Activated naive CD4-positive, alpha-beta T cell treated with anti-CD3 and anti-CD28 coated beads, Interleukin-2, amount 50 U/mL, for 24 hours (primary cell): ENCODE results near the gene CAPN15.
"Not testable (repeated sequence)": the region's sequence is repeated elsewhere in the genome, so short reads cannot be mapped to it uniquely, and the experiment has no call there.

Experiments used
- H3K27ac Mint-ChIP-seq: one replicate; pipeline ENCODE4 v1.8.0; 2021; ENCODE audit warnings: mild to moderate bottlenecking, mixed read lengths
- H3K27me3 Mint-ChIP-seq: one replicate; pipeline ENCODE4 v1.8.0; 2021; ENCODE audit warnings: mixed read lengths
- H3K36me3 Mint-ChIP-seq: one replicate; pipeline ENCODE4 v1.8.0; 2021; ENCODE audit warnings: mixed read lengths
- H3K4me1 Mint-ChIP-seq: one replicate; pipeline ENCODE4 v1.8.0; 2021; ENCODE audit warnings: mixed read lengths
- H3K4me3 Mint-ChIP-seq: one replicate; pipeline ENCODE4 v1.8.0; 2021; ENCODE audit warnings: mild to moderate bottlenecking, mixed read lengths
- H3K9me3 Mint-ChIP-seq: one replicate; pipeline ENCODE4 v1.8.0; 2021; ENCODE audit warnings: mixed read lengths

Gene CAPN15

DNA sequence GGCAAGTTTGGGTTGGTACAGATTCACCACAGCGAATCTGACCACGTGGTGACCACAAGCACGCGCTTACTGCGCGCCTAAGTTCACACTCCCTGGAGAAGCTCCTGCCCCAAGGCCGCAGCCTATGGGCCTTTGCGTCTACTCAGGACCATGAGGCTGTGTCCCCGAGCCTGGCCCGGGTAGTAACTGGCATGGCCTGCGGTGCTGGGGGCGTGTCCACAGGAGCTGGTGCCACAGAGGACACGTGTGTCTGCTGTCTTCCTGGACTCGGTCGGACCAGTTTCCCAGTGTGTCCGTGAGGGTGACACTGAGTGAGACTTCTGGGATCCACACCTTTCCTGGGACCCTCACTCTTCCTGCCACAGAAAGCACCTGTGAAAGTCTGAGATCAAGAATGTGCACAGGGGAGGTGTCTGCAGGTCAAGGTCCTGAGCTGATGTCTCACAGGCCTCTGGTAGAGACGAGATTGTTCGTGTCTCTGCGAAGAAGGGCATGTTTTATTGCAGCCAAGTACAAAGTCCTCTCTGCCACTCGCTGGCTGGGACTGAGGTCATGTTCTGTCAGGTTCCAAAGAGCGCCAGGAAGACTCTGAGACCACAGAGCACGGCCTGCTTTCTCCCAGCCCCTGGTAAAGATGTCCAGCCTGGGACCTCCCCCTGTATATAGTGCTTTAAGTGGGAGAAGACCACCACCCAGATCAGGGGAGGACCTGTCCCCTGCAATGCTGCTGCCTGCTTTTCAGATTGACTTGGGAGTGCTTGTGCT is 25.2 kb upstream of the CAPN15 start:
- Mint-ChIP-seq H3K4me1 (no peaks in the 10 kb centered on the region), H3K27ac (no peak overlapping the region), H3K36me3 (no peaks in the 10 kb centered on the region), H3K27me3 (no peaks in the 10 kb centered on the region), H3K4me3 (no peak overlapping the region), H3K9me3 (no peaks in the 10 kb centered on the region)

DNA sequence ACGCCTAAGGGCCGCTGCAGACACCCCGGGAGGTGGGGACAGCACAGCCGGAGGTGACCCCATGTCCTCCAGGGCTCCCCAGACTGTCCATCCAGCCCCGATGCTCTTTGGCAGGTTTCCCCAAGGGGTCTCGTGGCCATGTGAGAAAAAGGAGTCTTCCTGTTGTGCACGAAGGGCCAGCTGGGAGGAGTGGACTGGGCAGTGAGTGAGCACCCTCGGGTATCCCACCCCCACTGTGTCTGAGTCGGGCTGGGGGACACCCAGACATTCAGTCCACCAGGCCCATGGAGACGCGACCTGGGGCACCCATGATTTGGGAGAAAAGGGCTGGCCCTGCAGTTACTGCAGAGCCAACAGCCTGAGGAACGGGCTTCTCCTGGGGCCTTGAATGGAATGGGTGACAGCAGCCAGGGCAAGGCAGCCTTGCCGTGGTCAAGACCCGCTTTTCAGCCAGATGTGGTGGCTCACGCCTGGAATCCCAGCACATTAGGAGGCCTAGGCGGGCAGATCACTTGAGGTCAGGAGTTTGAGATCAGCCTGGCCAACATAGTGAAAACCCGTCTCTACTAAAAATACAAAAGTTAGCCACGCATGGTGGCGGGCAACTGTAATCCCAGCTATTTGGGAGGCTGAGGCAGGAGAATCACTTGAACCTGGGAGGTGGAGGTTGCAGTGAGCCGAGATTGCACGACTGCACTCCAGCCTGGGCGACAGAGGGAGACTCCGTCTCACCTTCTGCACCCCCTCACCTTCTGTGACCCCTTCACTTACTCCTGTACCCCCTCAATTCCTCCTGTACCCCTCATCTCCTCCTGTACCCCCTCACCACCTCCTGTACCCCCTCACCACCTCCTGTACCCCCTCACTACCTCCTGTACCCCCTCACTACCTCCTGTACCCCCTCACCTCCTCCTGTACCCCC is 24.1 kb upstream of the CAPN15 start:
- Mint-ChIP-seq H3K27me3 (no peaks in the 10 kb centered on the region), H3K36me3 (no peaks in the 10 kb centered on the region), H3K4me1 (no peaks in the 10 kb centered on the region), H3K4me3 (no peak overlapping the region), H3K27ac (no peak overlapping the region), H3K9me3 (no peaks in the 10 kb centered on the region)

GRCh38 chr16:505479-506245 is 21.9 kb upstream of the CAPN15 start:
- H3K4me3 Mint-ChIP-seq, result no peak overlapping the region
- H3K9me3 Mint-ChIP-seq, result no peaks in the 10 kb centered on the region
- H3K27ac Mint-ChIP-seq, result no peak overlapping the region
- H3K4me1 Mint-ChIP-seq, result no peaks in the 10 kb centered on the region
- H3K27me3 Mint-ChIP-seq, result no peaks in the 10 kb centered on the region
- H3K36me3 Mint-ChIP-seq, result no peaks in the 10 kb centered on the region

- Mint-ChIP-seq H3K27ac (no peak overlapping the region), H3K27me3 (no peaks in the 10 kb centered on the region), H3K36me3 (no peaks in the 10 kb centered on the region), H3K4me3 (no peak overlapping the region), H3K4me1 (no peaks in the 10 kb centered on the region), H3K9me3 (no peaks in the 10 kb centered on the region)
These were observed 21.3 kb upstream of the CAPN15 start for GRCh38 chr16:506246-506546.

GRCh38 chr16:507527-507926 is 20.0 kb upstream of the CAPN15 start:
- not testable (repeated sequence) for H3K9me3 Mint-ChIP-seq, H3K4me1 Mint-ChIP-seq, H3K27me3 Mint-ChIP-seq, H3K36me3 Mint-ChIP-seq, H3K4me3 Mint-ChIP-seq, H3K27ac Mint-ChIP-seq

DNA sequence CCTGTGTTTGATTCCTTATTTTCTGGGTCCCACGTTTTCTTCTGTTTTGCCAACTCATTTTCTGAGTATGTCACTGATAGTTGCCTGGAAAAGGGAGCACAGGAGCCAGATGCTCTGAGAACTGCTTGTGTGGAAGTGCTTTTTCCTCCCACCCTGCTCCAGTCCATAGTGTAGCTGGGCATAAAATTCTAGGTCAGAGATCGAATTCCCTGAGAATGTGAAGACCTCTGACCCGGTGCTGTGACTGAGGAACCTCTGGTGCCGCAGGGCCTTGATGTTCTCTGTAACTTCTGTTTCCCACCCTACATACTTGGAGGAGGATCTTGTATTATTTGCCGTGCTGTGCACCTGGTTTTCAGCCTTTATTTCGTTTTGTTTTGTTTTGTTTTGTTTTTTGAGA is 19.5 kb upstream of the CAPN15 start:
- H3K9me3 Mint-ChIP-seq, result no peaks in the 10 kb centered on the region
- H3K27ac Mint-ChIP-seq, result no peak overlapping the region
- H3K27me3 Mint-ChIP-seq, result no peaks in the 10 kb centered on the region
- H3K4me3 Mint-ChIP-seq, result no peak overlapping the region
- no peaks in the 10 kb centered on the region for H3K36me3 Mint-ChIP-seq
- H3K4me1 Mint-ChIP-seq, result no peaks in the 10 kb centered on the region

DNA sequence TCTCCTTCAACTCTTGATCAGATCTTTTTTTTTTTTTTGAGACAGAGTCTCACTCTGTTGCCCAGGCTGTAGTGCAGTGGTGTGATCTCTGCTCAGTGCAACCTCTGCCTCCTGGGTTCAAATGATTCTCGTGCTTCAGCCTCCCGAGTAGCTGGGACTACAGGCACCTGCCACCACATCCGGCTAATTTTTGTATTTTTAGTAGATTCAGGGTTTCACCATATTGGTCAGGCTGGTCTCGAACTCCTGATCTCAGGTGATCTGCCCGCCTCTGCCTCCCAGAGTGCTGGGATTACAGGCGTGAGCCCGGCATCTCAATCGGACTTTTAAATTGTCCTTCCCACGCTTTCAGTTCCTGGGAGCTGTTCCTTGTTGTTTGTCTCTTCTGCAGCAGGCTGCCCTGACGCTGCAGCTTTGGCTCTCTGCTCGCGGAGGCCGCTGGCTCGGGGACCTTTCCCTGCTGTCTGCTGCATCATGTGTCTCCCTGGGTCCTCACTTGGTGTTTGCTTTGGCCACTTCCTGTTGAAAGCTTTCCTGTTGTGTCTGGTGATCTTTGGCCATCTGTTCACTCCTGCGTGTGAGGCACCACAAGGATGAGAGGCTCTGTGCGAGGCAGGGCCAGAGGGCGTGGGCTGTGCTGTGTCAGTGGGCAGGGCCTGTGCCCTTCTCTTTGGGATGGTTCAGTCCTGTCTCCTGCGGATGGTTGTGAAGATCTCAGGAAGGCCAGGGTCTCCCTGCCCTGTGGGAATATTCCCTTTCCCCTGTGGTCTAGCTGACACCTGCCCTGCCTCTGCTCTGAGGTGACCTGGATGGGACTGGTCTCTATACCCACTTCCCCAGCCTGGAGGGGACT is 18.4 kb upstream of the CAPN15 start:
- H3K4me3 Mint-ChIP-seq, result no peak overlapping the region
- no peaks in the 10 kb centered on the region for H3K9me3 Mint-ChIP-seq
- H3K27ac Mint-ChIP-seq, result no peak overlapping the region
- H3K27me3 Mint-ChIP-seq, result no peaks in the 10 kb centered on the region
- no peaks in the 10 kb centered on the region for H3K4me1 Mint-ChIP-seq
- no peaks in the 10 kb centered on the region for H3K36me3 Mint-ChIP-seq

- Mint-ChIP-seq H3K27me3 (no peaks in the 10 kb centered on the region), H3K9me3 (no peaks in the 10 kb centered on the region), H3K27ac (no peak overlapping the region), H3K36me3 (no peaks in the 10 kb centered on the region), H3K4me3 (no peak overlapping the region), H3K4me1 (no peaks in the 10 kb centered on the region)
These were observed 17.3 kb upstream of the CAPN15 start for GRCh38 chr16:510066-510825.

- Mint-ChIP-seq H3K27me3 (no peaks in the 10 kb centered on the region), H3K4me1 (no peaks in the 10 kb centered on the region), H3K9me3 (no peaks in the 10 kb centered on the region), H3K36me3 (no peaks in the 10 kb centered on the region), H3K27ac (no peak overlapping the region), H3K4me3 (no peak overlapping the region)
These were observed 14.7 kb upstream of the CAPN15 start for GRCh38 chr16:512802-513201.

GRCh38 chr16:513950-514349 is 13.6 kb upstream of the CAPN15 start:
- no peak overlapping the region for H3K27ac Mint-ChIP-seq
- no peak overlapping the region for H3K4me3 Mint-ChIP-seq
- H3K36me3 Mint-ChIP-seq, result no peaks in the 10 kb centered on the region
- no peaks in the 10 kb centered on the region for H3K4me1 Mint-ChIP-seq
- H3K9me3 Mint-ChIP-seq, result no peaks in the 10 kb centered on the region
- H3K27me3 Mint-ChIP-seq, result no peaks in the 10 kb centered on the region

DNA sequence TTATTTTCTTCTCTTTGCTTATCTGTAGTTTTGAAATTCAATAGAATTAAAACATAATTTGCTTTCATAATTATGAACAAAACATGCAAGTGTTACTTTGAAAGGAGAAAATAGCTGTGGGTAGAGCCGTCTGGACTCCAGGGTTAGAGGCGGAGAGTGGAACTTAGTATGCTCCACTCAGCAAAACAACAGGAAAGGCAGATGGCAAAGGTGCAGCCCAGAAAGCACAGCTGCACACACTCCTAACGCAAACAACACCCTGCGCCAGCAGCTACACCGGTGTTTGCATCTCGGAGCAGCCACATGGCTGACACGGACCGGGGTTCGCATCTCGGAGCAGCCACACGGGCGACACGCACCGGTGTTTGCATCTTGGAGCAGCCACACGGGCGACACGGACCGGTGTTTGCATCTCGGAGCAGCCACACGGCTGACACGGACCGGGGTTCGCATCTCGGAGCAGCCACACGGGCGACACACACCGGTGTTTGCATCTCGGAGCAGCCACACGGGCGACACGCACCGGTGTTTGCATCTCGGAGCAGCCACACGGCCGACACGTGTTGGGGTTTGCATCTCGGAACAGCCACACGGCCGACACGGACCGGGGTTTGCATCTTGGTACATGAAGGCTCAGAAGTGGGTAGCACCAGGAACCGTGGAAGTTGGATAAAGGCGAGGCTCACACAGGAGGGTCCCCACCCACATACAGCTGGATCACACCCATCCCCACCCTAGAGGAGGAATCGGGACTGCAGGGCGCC is 12.2 kb upstream of the CAPN15 start:
- Mint-ChIP-seq H3K36me3 (no peaks in the 10 kb centered on the region), H3K4me1 (no peaks in the 10 kb centered on the region), H3K27ac (no peak overlapping the region), H3K27me3 (no peaks in the 10 kb centered on the region), H3K9me3 (no peaks in the 10 kb centered on the region), H3K4me3 (no peak overlapping the region)

- Mint-ChIP-seq H3K27me3 (no peaks in the 10 kb centered on the region), H3K36me3 (no peaks in the 10 kb centered on the region), H3K4me3 (no peak overlapping the region), H3K27ac (no peak overlapping the region), H3K9me3 (no peaks in the 10 kb centered on the region), H3K4me1 (no peaks in the 10 kb centered on the region)
These were observed 11.6 kb upstream of the CAPN15 start for GRCh38 chr16:515939-516226.

DNA sequence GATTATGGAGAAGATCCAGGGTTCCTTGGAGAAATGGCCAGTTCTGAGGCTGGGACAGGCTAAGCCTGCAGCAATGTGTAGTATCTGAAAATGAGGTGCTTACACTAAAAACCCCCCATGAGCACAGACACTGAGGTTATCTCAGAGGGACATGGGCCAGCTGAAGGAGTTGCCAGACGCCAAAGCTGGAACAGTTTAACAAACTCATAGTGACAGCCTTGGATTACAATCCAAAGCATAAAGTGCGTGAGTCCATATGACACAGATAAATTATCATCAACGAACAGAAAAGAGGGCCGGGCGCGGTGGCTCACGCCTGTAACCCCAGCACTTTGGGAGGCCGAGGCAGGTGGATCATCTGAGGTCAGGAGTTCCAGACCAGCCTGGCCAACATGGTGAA is 11.2 kb upstream of the CAPN15 start:
- no peaks in the 10 kb centered on the region for H3K36me3 Mint-ChIP-seq

GRCh38 chr16:518858-519257 is 8.7 kb upstream of the CAPN15 start:
- Mint-ChIP-seq H3K4me3 (no peak overlapping the region), H3K9me3 (no peaks in the 10 kb centered on the region), H3K36me3 (no peaks in the 10 kb centered on the region), H3K27ac (no peak overlapping the region), H3K4me1 (no peaks in the 10 kb centered on the region), H3K27me3 (no peaks in the 10 kb centered on the region)

More for the DNA sequence above, 11.2 kb upstream of the CAPN15 start:
- no peaks in the 10 kb centered on the region for H3K27me3 Mint-ChIP-seq
- H3K4me1 Mint-ChIP-seq, result no peaks in the 10 kb centered on the region
- H3K4me3 Mint-ChIP-seq, result no peak overlapping the region
- no peak overlapping the region for H3K27ac Mint-ChIP-seq
- no peaks in the 10 kb centered on the region for H3K9me3 Mint-ChIP-seq
